ENCODE results near the gene CORO1C. TPM values are rescaled to one million over a fixed set of nuclear protein-coding genes. Genes with fewer than 3 reads are reported as not detected.

CORO1C gene
- total RNA-seq, 1 experiment from 2014 or later, result 138 TPM

GRCh38 chr12:108702595-108703320 is 28.6 kb downstream of the CORO1C start:
- ChIA-PET CTCF (no interaction called here), RAD21 (ENCODE audit: low non-redundant PET in 1 of 2, low total read pairs in 2 of 2, uncharacterized antibody in 2 of 2, unreplicated experiment in 2 of 2) (no interaction called here), POLR2A (no interaction called here)
- no peak overlapping the region for H2AFZ ChIP-seq (ENCODE audit: low read depth, low read length, poor library complexity, severe bottlenecking)
- H3K27ac ChIP-seq (ENCODE audit: low read depth, low read length), result no peak overlapping the region
- peaks cover 86% of the 10 kb centered on the region for H3K79me2 ChIP-seq (ENCODE audit: insufficient read depth, low read length)
- intact Hi-C loops (cut with micrococcal nuclease), result no loop called here
- H3K4me2 ChIP-seq (ENCODE audit: low read length), result no peak overlapping the region
- no peak overlapping the region for H3K4me3 ChIP-seq (replicated peaks in 1 of 2; ENCODE audit: low read depth in 1 of 2, low read length in 2 of 2)
- no peaks in the 10 kb centered on the region for H3K9me3 ChIP-seq (ENCODE audit: control insufficient read depth in 1 of 2, insufficient read depth in 1 of 2, low read depth in 1 of 2, low read length in 2 of 2)
- no peaks in the 10 kb centered on the region for H3K27me3 ChIP-seq (ENCODE audit: insufficient read depth, low read length)
- DNase-seq (ENCODE audit: low read depth, low spot score) (no peak), ATAC-seq (no peak)
- peaks cover 11 to 19% of the 10 kb centered on the region in 2 experiments for H3K36me3 ChIP-seq (ENCODE audit: control insufficient read depth in 1 of 2, insufficient read depth in 2 of 2, low read length in 2 of 2)
- H3K9ac ChIP-seq (ENCODE audit: low read length), result no peak overlapping the region
- no peaks in the 10 kb centered on the region for H4K20me1 ChIP-seq (ENCODE audit: insufficient read depth)
- TF ChIP-seq POLR2A (IDR thresholded peaks at IDR 0.05; ENCODE audit: borderline replicate concordance, extremely low read depth, insufficient read depth, insufficient read length) (no peak), ELF1 (IDR thresholded peaks at IDR 0.05; ENCODE audit: borderline replicate concordance, low read depth) (no peak), EZH2phosphoT487 (IDR thresholded peaks at IDR 0.05; ENCODE audit: borderline replicate concordance) (no peak), MAX (IDR thresholded peaks at IDR 0.05) (no peak), RAD21 (IDR thresholded peaks at IDR 0.05; ENCODE audit: low read depth) (no peak), POLR2AphosphoS5 (IDR thresholded peaks at IDR 0.05; ENCODE audit: low read depth, low read length) (no peak), ZBTB33 (IDR thresholded peaks at IDR 0.05; ENCODE audit: extremely low read depth, insufficient replicate concordance, low read length) (no peak), ZFX (IDR thresholded peaks at IDR 0.05) (no peak), SIN3A (IDR thresholded peaks at IDR 0.05; ENCODE audit: low read depth) (no peak), EGR1 (IDR thresholded peaks at IDR 0.05; ENCODE audit: low read depth) (no peak), JUND (IDR thresholded peaks at IDR 0.05) (no peak)
- H3K4me1 ChIP-seq (ENCODE audit: control insufficient read depth in 1 of 2, insufficient read depth in 2 of 2, low read length in 2 of 2), result no peaks in the 10 kb centered on the region
- no TSS peak for BruUV-seq (replicated peaks)
- no peaks in the 10 kb centered on the region for H3K9me2 ChIP-seq (ENCODE audit: insufficient read depth)

All from HCT116 (cell line).